K562 (cell line): ENCODE data around the gene ZNF692. TPM values are rescaled to one million over a fixed set of nuclear protein-coding genes. Genes with fewer than 3 reads are reported as not detected.

Experiments used
- ATAC-seq: fragments of 200-7000 bp; cut with Tn5 transposase; 3 replicates; pipeline ENCODE4 v1.9.1; 2020; ENCODE audit warnings: moderate library complexity
- BruUV-seq: library from RNA; stranded (reverse); fragments of 400-500 nt; replicated peaks from 2 replicates; lab custom pipeline; 2021; lab: Mats Ljungman, UMichigan
- CTCF ChIA-PET: fragments of 300-600 bp; formaldehyde crosslinking; extraction: SDS; loops from one replicate; lab custom pipeline; 2021; ENCODE audit warnings: low intra/inter-chr PET ratio; lab: Yijun Ruan, JAX
- POLR2A ChIA-PET: fragments of 300-600, 350-650 bp; sonication (Branson Sonifier 250); formaldehyde crosslinking; extraction: SDS; loops from one replicate; lab custom pipeline; 2021; ENCODE audit warnings: antibody characterized with exemption, inconsistent platforms; lab: Yijun Ruan, JAX
- DNase-seq, 4 experiments: peaks; one replicate each; pipeline versions ENCODE4 v3.0.0 to v3.0.0-alpha.2; 2011 to 2018; ENCODE audit warnings: low spot score in 3 of 4, mixed read lengths in 3 of 4; ENCODE audit errors: extremely low read depth in 1 of 4
- FAIRE-seq: peaks from 2 replicates; lab custom pipeline; 2011; peaks lifted over from hg19 to GRCh38; lab: Jason Lieb, UNC
- H2AFZ ChIP-seq: 2 replicates; pipeline ENCODE4 v1.6.0; 2011; ENCODE audit warnings: low read depth, low read length, control low read depth, inconsistent platforms
- H3K27ac ChIP-seq: fragments of 200-600 bp; 3 replicates; pipeline ENCODE4 v1.8.0; 2011; ENCODE audit warnings: low read depth, mild to moderate bottlenecking, control low read depth, inconsistent platforms, low read length, moderate library complexity, mixed read lengths; ENCODE audit errors: extremely low read depth
- H3K27me3 ChIP-seq, 2 experiments: fragments of 300-600 bp in 1 of 2; 2 replicates in 1 of 2; 3 replicates in 1 of 2; pipeline versions ENCODE4 v1.6.0 to v1.8.0; 2011; ENCODE audit warnings: inconsistent platforms in 2 of 2, low read length in 2 of 2, mild to moderate bottlenecking in 1 of 2, mixed read lengths in 1 of 2, moderate library complexity in 1 of 2; ENCODE audit not compliant: control insufficient read depth in 2 of 2, insufficient read depth in 2 of 2
- H3K36me3 ChIP-seq: fragments of 300-600 bp; 3 replicates; pipeline ENCODE4 v1.8.0; 2011; ENCODE audit warnings: mild to moderate bottlenecking, low read length, inconsistent platforms; ENCODE audit not compliant: control insufficient read depth, insufficient read depth
- H3K4me1 ChIP-seq, 2 experiments: fragments of 200-600 bp in 1 of 2; replicated peaks in 1 of 2; 2 replicates in 1 of 2; 3 replicates in 1 of 2; pipeline versions ENCODE4 v1.5.1 to v1.8.0; 2011; ENCODE audit warnings: inconsistent platforms in 2 of 2, low read length in 2 of 2, mild to moderate bottlenecking in 1 of 2, mixed read lengths in 1 of 2, moderate library complexity in 1 of 2; ENCODE audit not compliant: control insufficient read depth in 2 of 2, insufficient read depth in 2 of 2
- H3K4me2 ChIP-seq: 2 replicates; pipeline ENCODE4 v1.6.1; 2011; ENCODE audit warnings: low read length, control low read depth, inconsistent platforms, mixed read lengths; ENCODE audit not compliant: insufficient read depth
- H3K4me3 ChIP-seq: fragments of 200-600 bp; sonication (generic), shearing (Covaris generic); 2 replicates; pipeline ENCODE4 v1.5.1; 2016; ENCODE audit warnings: control low read depth, inconsistent platforms
- H3K79me2 ChIP-seq: fragments of 200-600 bp; 3 replicates; pipeline ENCODE4 v1.8.0; 2011; ENCODE audit warnings: low read length, inconsistent platforms; ENCODE audit not compliant: control insufficient read depth, insufficient read depth
- H3K9ac ChIP-seq, 2 experiments: 2 replicates each; pipeline versions ENCODE4 v1.6.0 to v1.6.1; 2011; ENCODE audit warnings: low read depth in 2 of 2, low read length in 2 of 2, control low read depth in 1 of 2, inconsistent platforms in 1 of 2, mild to moderate bottlenecking in 1 of 2, mixed read lengths in 1 of 2; ENCODE audit not compliant: insufficient read depth in 1 of 2
- H3K9me1 ChIP-seq: one replicate; pipeline ENCODE4 v1.6.0; 2011; ENCODE audit warnings: inconsistent platforms, mild to moderate bottlenecking, low read length, moderate library complexity; ENCODE audit not compliant: control insufficient read depth, insufficient read depth
- H3K9me3 ChIP-seq: replicated peaks from 2 replicates; pipeline ENCODE4 v1.5.1; 2011; ENCODE audit warnings: low read depth, low read length, inconsistent platforms; ENCODE audit not compliant: control insufficient read depth, insufficient read depth
- H4K20me1 ChIP-seq: replicated peaks from 2 replicates; pipeline ENCODE4 v1.6.1; 2011; ENCODE audit warnings: low read length, inconsistent platforms, mixed read lengths; ENCODE audit not compliant: control insufficient read depth, insufficient read depth
- ARID3A ChIP-seq: IDR thresholded peaks from 2 replicates; pipeline ENCODE4 v1.6.1; 2012; ENCODE audit warnings: low read depth, low read length, improper control_type of control experiment, borderline replicate concordance
- CBX3 ChIP-seq, 2 experiments: IDR thresholded peaks; 1 replicate in 1 of 2; 2 replicates in 1 of 2; pipeline ENCODE4 v1.6.1; 2012; ENCODE audit warnings: inconsistent platforms in 2 of 2, low read length in 2 of 2, borderline replicate concordance in 1 of 2, control low read depth in 1 of 2
- CTCF ChIP-seq, 3 experiments: IDR thresholded peaks in 2 of 3; conservative IDR thresholded peaks in 1 of 3; 2 replicates each; pipeline ENCODE4 v1.5.1; 2011 to 2012; ENCODE audit warnings: low read length in 3 of 3, mild to moderate bottlenecking in 3 of 3, control low read depth in 2 of 3, improper control_type of control experiment in 1 of 3, inconsistent platforms in 1 of 3, low read depth in 1 of 3, mixed read lengths in 1 of 3, moderate library complexity in 1 of 3; ENCODE audit not compliant: insufficient read depth in 2 of 3
- FOXM1 ChIP-seq, 2 experiments: fragments of 450-650 bp in 1 of 2; sonication (generic) in 1 of 2; formaldehyde crosslinking in 1 of 2; IDR thresholded peaks; 2 replicates each; pipeline versions ENCODE4 v1.6.1 to v1.9.0; 2017 to 2022; ENCODE audit warnings: low read depth in 2 of 2, mild to moderate bottlenecking in 2 of 2, missing genetic modification reagents in 1 of 2, moderate library complexity in 1 of 2
- HNRNPL ChIP-seq: fragments of 200-400 bp; formaldehyde crosslinking; IDR thresholded peaks from 2 replicates; pipeline ENCODE4 v1.6.1; 2017; ENCODE audit warnings: low read depth, mild to moderate bottlenecking, low read length
- IFI16 ChIP-seq: fragments of 250-450 bp; sonication (Bioruptor Pico); IDR thresholded peaks from 2 replicates; pipeline ENCODE4 v2.1.2; 2022; ENCODE audit warnings: mild to moderate bottlenecking, inconsistent platforms
- L3MBTL2 ChIP-seq: fragments of 450-650 bp; IDR thresholded peaks from 2 replicates; pipeline ENCODE4 v1.6.1; 2016; ENCODE audit warnings: mild to moderate bottlenecking, moderate library complexity
- MIER1 ChIP-seq: fragments of 450-650 bp; IDR thresholded peaks from 2 replicates; pipeline ENCODE4 v1.6.1; 2016; ENCODE audit warnings: antibody characterized with exemption, mild to moderate bottlenecking, low read depth
- PHF20 ChIP-seq: fragments of 450-650 bp; IDR thresholded peaks from 2 replicates; pipeline ENCODE4 v1.6.1; 2018; ENCODE audit not compliant: partially characterized antibody
- ZNF282 ChIP-seq: sonication (generic); formaldehyde crosslinking; IDR thresholded peaks from 2 replicates; pipeline ENCODE4 v1.8.1; 2023; ENCODE audit warnings: missing genetic modification reagents
- ZNF398 ChIP-seq: fragments of 250-450 bp; sonication (Bioruptor Pico); IDR thresholded peaks from 2 replicates; pipeline ENCODE4 v1.8.0; 2021; ENCODE audit warnings: moderate library complexity, mild to moderate bottlenecking, inconsistent platforms
- ZNF551 ChIP-seq: fragments of 250-450 bp; sonication (Bioruptor Pico); IDR thresholded peaks from 2 replicates; pipeline ENCODE4 v1.5.0; 2021; ENCODE audit warnings: mild to moderate bottlenecking, moderate library complexity
- ZSCAN29 ChIP-seq: fragments of 450-650 bp; IDR thresholded peaks from 2 replicates; pipeline ENCODE4 v1.6.1; 2017
- WGBS: fragments of 100-300 bp; shearing (Covaris generic); methylation state at CpG from one replicate; pipeline ENCODE4 v1.1.6; 2016; ENCODE audit warnings: low coverage, mixed read lengths; ENCODE audit not compliant: insufficient coverage; ENCODE audit errors: missing lambda C conversion rate; 5-methylcytosine and 5-hydroxymethylcytosine counted together
- in situ Hi-C: fragments of 300-500 bp; cut with MboI; formaldehyde crosslinking; loops from 4 replicates; pipeline ENCODE4 v1.15.0; 2018; ENCODE audit warnings: inconsistent platforms, mixed read lengths
- intact Hi-C: fragments of 100-400 bp; cut with micrococcal nuclease; formaldehyde crosslinking; loops from 2 replicates; pipeline ENCODE4 v1.14.2; 2022
- polyA plus RNA-seq, 8 experiments: library from polyadenylated mRNA; depleted of rRNA in 4 of 8; stranded (reverse) in 5 of 8; unstranded in 3 of 8; fragments of >200 nt; fragmentation: Nextera tagmentation in 2 of 8; fragmentation: Illumina TruSeq in 1 of 8; extraction: Ambion mirVana in 2 of 8; extraction: Trizol in 1 of 8; gene quantifications; 2 replicates each; pipeline versions ENCODE4 v1.2.1 to v1.2.3, GENCODE V29; 2011 to 2014; ENCODE audit warnings: inconsistent platforms in 1 of 8, missing spikeins in 1 of 8
- total RNA-seq, 7 experiments: library from RNA; depleted of rRNA in 6 of 7; stranded (reverse); fragments of >200 nt in 6 of 7; fragmentation: Illumina TruSeq in 2 of 7; extraction: Trizol in 2 of 7; gene quantifications; 2 replicates each; pipeline versions ENCODE4 v1.2.1 to v1.2.3, GENCODE V29; 2011 to 2021; ENCODE audit warnings: low replicate concordance in 1 of 7
- TF ChIP-seq, protein P1 (sequence below): fragments of 250-450 bp; sonication (Bioruptor Pico); IDR thresholded peaks from 2 replicates; pipeline ENCODE4 v1.8.0; 2022; ENCODE audit warnings: inconsistent platforms

ZNF692 gene
- total and polyA plus RNA-seq, 9 of the 15 experiments (the other 6 are each of a cell fraction or from before 2014, with no cell fraction given) = 8.4 to 143 (median 55.9) TPM

GRCh38 chr1:248857749-248858095, 1.2 kb downstream of the ZNF692 start (continued):
- TF ChIP-seq, protein P1, sequence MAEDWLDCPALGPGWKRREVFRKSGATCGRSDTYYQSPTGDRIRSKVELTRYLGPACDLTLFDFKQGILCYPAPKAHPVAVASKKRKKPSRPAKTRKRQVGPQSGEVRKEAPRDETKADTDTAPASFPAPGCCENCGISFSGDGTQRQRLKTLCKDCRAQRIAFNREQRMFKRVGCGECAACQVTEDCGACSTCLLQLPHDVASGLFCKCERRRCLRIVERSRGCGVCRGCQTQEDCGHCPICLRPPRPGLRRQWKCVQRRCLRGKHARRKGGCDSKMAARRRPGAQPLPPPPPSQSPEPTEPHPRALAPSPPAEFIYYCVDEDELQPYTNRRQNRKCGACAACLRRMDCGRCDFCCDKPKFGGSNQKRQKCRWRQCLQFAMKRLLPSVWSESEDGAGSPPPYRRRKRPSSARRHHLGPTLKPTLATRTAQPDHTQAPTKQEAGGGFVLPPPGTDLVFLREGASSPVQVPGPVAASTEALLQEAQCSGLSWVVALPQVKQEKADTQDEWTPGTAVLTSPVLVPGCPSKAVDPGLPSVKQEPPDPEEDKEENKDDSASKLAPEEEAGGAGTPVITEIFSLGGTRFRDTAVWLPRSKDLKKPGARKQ = no peak
- peak; percentile 36; the same call in 1 of the 2 replicates for TF ChIP-seq IFI16
- TF ChIP-seq MIER1 = 0 out of 2 replicates have a peak, but pooled peaks have one; percentile 29

GRCh38 chr1:248857201-248857600, 1.7 kb downstream of the ZNF692 start:
- POLR2A ChIA-PET = interaction anchor here (1.3 to 1.5 kb wide), 2 partner anchors 11 to 53 kb away, joined by 3 read pairs; no protein-coding TSS in a partner anchor
- peaks cover 38 to 45% of the 10 kb centered on the region in 2 experiments for H3K4me1 ChIP-seq
- FAIRE-seq (no peak), ATAC-seq (peak; percentile 3), DNase-seq (peak in 1 of 4 experiments; percentile 39)
- in situ Hi-C loops (no loop called here), intact Hi-C loops (no loop called here)
- CTCF ChIA-PET = interaction anchor here (0.6 to 2.8 kb wide), 3 partner anchors 26 to 49 kb away, joined by 3 to 12 read pairs (median 12); no protein-coding TSS in a partner anchor
- peaks cover 3% of the 10 kb centered on the region for H3K9me1 ChIP-seq
- H3K36me3 ChIP-seq = peaks cover 53% of the 10 kb centered on the region
- peak overlapping the region; percentile 100 for H3K4me2 ChIP-seq
- no peaks in the 10 kb centered on the region for H3K9me3 ChIP-seq
- H3K79me2 ChIP-seq = peaks cover 64% of the 10 kb centered on the region
- no peaks in the 10 kb centered on the region for H3K27me3 ChIP-seq
- peak overlapping the region; percentile 99 for H3K27ac ChIP-seq
- 40% methylated on average over 7 of the region's 7 CpGs for WGBS
- BruUV-seq = TSS peak; percentile 46
- H3K9ac ChIP-seq = peak overlapping the region; percentile 93 to 97
- H4K20me1 ChIP-seq = no peaks in the 10 kb centered on the region
- H2AFZ ChIP-seq = no peak overlapping the region; the same call in 1 of the 2 replicates
- H3K4me3 ChIP-seq = peak overlapping the region; percentile 66
- TF ChIP-seq FOXM1 (IDR thresholded peaks at IDR 0.05; ENCODE audit: low read depth) (no peak), FOXM1 (CRISPR knock-in tag; IDR thresholded peaks at IDR 0.05; ENCODE audit: low read depth) (no peak), ZNF282 (CRISPR knock-in tag) (no peak), HNRNPL (no peak), CBX3 (IDR thresholded peaks at IDR 0.05; ENCODE audit: borderline replicate concordance in 1 of 2, low read length in 2 of 2) (no peak), ARID3A (no peak), ZNF551 (CRISPR knock-in tag) (no peak), ZSCAN29 (no peak), ZNF398 (no peak), L3MBTL2 (no peak), CTCF (IDR thresholded peaks at IDR 0.05 in 2 of 3, conservative IDR thresholded peaks at IDR 0.05 in 1 of 3; ENCODE audit: insufficient read depth in 2 of 3, low read depth in 1 of 3, low read length in 3 of 3) (no peak), PHF20 (no peak)
